Endometrium (tissue), 2 donors: ENCODE results near the gene ID2.
"Not testable (repeated sequence)": the region's sequence is repeated elsewhere in the genome, so short reads cannot be mapped to it uniquely, and the experiment has no call there.

Experiments
- FAIRE-seq: peaks from 2 replicates; lab custom pipeline; 2012; peaks lifted over from hg19 to GRCh38; lab: Jason Lieb, UNC
- donor health status: control.
- donor health status: control.

The ID2 gene

DNA sequence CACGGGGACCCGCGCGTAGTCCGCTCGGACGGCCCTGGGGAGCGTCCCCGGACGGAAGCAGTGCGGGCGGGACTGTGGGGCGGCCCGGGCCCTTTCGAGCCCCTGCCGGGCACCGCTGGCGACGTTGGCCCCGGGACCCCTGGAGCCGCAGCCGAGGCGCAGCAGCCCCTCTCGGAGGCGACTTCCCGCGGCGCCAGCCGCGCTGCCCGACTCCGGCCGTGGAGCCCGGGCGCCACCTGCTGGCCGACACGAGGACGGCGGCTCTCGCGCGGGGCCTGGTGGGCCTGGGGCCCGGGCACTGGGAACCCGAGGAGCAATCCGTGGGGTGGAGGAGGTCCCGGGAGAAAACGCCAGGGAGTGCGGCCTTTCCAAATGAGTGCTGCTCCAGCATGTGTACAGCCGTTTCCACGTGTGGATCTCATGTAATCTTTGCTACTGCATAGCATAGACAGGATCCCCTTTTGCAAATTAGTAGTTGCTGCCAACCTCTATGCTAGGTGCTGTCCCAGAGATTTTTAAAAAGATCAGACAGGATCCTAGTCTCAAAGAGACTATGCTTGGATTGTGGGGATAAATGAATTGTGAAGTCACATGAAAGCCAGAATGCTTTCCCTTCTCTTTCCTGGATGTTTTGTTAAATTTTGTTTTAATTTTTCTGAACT lies 4.0 kb downstream of the ID2 start:
- no peak for FAIRE-seq

- FAIRE-seq = no peak
Measured at GRCh38 chr2:8691859-8692437, 10.1 kb downstream of the ID2 start.

- FAIRE-seq = no peak
Measured at GRCh38 chr2:8692783-8693156, 10.9 kb downstream of the ID2 start.

GRCh38 chr2:8693157-8693821 lies 11.4 kb downstream of the ID2 start:
- FAIRE-seq = no peak

GRCh38 chr2:8694737-8695136 lies 12.9 kb downstream of the ID2 start:
- no peak for FAIRE-seq

GRCh38 chr2:8697190-8697589 lies 15.3 kb downstream of the ID2 start:
- no peak for FAIRE-seq

DNA sequence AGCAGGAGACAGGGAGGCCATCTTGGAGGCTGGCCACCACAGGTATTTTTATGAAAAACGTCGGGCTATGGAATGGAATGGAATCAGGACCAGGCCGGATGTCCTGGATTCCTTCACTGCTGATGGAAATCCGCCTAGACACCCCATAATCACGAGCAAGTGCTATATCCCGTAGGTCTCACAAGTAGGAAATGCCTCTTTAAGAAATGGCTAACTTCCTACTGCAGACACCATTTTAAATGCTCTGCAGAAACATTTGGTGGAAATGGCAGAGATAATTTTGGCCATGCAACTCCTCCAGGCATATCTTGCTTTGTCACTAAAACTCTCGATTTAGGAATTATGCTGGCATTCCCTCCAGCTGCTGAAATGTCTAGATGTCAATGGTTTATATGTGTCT lies 18.0 kb downstream of the ID2 start:
- no peak for FAIRE-seq

DNA sequence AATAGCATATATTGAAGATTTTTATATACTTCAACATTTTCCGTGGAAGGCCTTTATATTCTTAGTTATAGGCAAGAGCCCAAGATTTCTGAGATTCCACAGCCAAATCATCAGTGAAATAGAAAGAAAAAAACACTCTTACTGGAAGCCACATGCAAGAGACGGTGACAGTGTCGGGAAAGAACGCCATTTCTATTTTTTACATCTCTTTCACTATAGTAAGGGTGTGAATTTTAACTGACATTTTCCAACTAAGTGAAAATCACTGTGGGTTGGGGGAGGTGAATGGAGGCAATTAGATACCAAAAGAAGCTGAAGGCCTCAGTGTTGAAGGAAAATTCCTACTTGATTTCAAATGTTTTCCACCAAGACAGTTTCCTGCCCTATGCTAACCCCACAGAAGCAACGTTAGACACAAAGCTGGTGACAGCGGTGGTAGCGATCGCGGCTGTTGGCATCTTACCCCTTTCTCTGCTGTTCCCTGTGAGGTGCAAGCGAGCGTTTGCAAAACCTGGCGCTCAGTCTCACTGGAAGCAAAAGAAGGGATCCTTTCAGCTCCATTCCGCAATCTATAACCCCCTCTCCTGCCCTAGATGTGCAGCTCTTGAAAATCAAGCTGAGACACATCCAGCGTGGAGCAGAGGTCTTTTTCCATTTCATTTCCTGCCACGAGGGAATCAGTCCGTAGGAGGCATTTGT lies 20.0 kb downstream of the ID2 start:
- no peak for FAIRE-seq

- FAIRE-seq = no peak
Measured at GRCh38 chr2:8704906-8705305, 23.1 kb downstream of the ID2 start.

- no peak for FAIRE-seq
Measured at GRCh38 chr2:8709611-8710010, 27.8 kb downstream of the ID2 start.

GRCh38 chr2:8710951-8711350 lies 29.1 kb downstream of the ID2 start:
- no peak for FAIRE-seq

GRCh38 chr2:8714283-8714682 lies 32.4 kb downstream of the ID2 start:
- FAIRE-seq = no peak

- FAIRE-seq = no peak
Measured at GRCh38 chr2:8714971-8715370, 33.1 kb downstream of the ID2 start.

GRCh38 chr2:8719528-8719927 lies 37.7 kb downstream of the ID2 start:
- no peak for FAIRE-seq

- no peak for FAIRE-seq
Measured at GRCh38 chr2:8720741-8721140, 38.9 kb downstream of the ID2 start.

GRCh38 chr2:8721410-8721809 lies 39.6 kb downstream of the ID2 start:
- no peak for FAIRE-seq

DNA sequence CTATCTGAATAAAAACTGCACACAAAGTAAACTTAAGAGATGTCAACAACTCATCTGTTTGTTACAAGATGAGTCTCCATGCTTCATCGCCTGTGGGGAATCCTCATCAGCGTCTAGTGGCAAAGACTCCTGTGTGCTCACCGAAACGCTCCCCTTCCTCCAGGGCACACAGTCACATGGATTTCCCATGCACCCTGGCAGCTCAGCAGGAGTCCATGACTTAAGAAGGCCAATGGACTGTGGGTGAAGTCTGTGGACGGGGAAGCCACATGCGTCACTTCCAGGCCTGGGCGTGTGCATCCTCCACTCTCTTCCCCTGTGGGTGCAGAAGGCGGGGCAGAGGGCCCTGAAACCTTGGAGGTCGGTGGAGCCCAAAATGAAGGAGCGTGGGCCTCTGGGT lies 41.1 kb downstream of the ID2 start:
- no peak for FAIRE-seq

- FAIRE-seq = no peak
Measured at GRCh38 chr2:8725838-8726237, 44.0 kb downstream of the ID2 start.

- peak; percentile 58 for FAIRE-seq
Measured at GRCh38 chr2:8728305-8729015, 46.6 kb downstream of the ID2 start.

DNA sequence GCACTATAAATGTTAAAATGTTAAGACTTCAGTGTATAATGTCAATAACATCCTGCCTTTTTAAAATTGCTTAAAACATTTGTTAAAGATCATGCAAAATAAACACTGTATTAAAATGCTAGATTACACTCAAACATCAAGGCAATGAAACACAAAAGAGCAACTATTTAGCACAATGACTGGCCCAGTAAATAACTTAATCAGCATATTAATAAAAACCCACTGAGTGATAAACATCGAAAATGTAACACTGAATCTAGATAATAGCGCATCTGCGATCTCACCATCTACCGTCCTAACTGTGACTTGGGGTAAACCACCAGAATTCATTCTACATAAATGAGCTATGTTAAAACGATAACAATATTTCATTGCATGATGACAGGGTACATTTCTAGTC lies 47.2 kb downstream of the ID2 start:
- not testable (repeated sequence) for FAIRE-seq

- FAIRE-seq = no peak
Measured at GRCh38 chr2:8729939-8730338, 48.1 kb downstream of the ID2 start.

DNA sequence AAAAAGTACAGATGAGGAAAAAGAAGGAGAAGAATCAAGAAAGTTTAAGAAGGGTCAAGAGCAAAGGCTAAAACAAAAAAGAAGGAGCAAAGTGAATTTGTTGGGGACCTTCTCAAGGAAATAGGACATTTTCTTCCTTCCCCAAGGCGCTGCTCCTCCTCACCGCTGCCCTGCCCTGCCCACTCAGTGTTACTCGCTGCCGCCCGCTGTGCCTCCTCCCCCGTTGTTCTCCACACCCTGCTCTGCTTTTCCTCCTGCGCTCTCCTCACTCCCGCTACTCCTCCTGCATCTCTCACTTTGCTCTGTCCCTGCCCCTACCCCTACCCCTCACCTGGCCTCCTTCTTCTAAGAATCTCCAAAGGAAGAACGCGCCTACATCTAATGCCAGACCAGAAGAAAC lies 50.7 kb downstream of the ID2 start:
- no peak for FAIRE-seq
